OCI-LY7 (cell line): Measurements from ENCODE around the gene HSBP1.

Source experiments
- EZH2phosphoT487 ChIP-seq: fragments of 200-600 bp; sonication (generic); IDR thresholded peaks from 2 replicates; pipeline ENCODE4 v1.6.1; 2018; ENCODE audit warnings: low read depth, borderline replicate concordance, mild to moderate bottlenecking, mixed run types, antibody characterized with exemption, low read length, moderate library complexity, mixed read lengths
- TF ChIP-seq, protein P1 (sequence below): fragments of 200-600 bp; sonication (generic); conservative IDR thresholded peaks from 2 replicates; pipeline ENCODE4 v1.5.1; 2014; ENCODE audit warnings: mild to moderate bottlenecking, antibody characterized with exemption, low read length, moderate library complexity, mixed read lengths

DNA sequence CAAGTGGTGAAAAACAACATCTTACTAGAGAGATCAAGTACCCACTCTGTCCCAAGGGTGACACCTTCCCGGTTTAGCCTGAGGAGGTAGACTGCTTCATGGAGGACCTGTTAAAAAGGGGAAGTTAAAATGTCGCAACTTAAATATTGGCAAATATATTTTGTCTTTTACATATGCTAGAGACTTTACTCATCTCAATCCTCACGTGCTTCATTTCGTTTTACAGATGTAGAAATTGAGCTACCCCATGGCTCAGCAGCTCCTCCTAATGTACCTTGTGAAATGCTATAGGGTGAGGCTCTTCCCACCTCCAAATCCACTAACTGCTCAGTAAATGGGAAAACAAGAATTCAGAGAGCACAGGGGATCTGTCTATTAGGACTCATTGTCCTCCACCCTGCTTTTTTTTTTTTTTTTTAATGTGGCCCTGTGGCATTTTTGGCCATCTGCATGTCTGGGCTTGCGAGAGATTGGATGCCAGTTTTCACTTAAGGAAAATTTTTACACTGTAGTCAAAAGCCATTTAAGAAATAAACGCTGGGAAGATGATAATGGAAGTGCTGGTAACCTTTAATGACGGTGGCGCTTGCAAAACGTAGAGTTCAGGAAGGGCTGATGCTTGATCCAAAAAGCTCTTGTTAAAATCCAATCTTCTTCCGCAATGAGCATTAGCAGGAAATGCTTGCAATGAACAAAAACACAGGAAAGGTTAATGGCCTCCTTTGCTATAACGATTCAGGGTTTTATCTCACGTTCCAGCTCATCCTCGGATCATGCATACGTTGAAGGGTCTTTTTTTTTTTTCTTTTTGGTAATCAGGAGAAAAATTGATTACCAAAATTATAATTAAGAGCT, 39.8 kb downstream of the HSBP1 start:
- TF ChIP-seq, protein P1, sequence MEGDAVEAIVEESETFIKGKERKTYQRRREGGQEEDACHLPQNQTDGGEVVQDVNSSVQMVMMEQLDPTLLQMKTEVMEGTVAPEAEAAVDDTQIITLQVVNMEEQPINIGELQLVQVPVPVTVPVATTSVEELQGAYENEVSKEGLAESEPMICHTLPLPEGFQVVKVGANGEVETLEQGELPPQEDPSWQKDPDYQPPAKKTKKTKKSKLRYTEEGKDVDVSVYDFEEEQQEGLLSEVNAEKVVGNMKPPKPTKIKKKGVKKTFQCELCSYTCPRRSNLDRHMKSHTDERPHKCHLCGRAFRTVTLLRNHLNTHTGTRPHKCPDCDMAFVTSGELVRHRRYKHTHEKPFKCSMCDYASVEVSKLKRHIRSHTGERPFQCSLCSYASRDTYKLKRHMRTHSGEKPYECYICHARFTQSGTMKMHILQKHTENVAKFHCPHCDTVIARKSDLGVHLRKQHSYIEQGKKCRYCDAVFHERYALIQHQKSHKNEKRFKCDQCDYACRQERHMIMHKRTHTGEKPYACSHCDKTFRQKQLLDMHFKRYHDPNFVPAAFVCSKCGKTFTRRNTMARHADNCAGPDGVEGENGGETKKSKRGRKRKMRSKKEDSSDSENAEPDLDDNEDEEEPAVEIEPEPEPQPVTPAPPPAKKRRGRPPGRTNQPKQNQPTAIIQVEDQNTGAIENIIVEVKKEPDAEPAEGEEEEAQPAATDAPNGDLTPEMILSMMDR, result no peak
- no peak for TF ChIP-seq EZH2phosphoT487
